GM21619 (cell line): ENCODE results near the gene SEMA3F.

Experiments used
- ATAC-seq: cut with Tn5 transposase; IDR thresholded peaks from one replicate; pipeline ENCODE4 v1.9.1; 2021; ENCODE audit not compliant: unreplicated experiment

The SEMA3F gene

DNA sequence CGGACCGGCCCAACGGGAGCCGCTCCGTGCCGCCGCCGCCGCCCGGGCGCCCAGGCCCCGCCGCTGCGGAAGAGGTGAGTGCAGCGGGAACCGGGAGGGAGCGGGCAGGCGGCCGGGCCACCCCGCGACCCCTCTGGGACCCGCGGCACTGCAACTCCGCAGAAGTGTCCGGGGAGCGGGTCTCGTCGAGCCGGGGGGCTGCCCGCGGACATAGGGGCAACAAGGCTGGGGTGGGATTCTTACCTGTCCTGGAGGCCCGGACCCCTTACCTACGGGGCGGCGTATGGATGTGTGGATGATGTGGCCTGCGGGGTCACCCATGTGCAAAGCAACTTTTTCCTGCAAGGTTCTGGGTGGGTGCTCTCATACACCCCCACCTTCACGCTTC is 361 bp downstream of the SEMA3F start:
- no peak for ATAC-seq

DNA sequence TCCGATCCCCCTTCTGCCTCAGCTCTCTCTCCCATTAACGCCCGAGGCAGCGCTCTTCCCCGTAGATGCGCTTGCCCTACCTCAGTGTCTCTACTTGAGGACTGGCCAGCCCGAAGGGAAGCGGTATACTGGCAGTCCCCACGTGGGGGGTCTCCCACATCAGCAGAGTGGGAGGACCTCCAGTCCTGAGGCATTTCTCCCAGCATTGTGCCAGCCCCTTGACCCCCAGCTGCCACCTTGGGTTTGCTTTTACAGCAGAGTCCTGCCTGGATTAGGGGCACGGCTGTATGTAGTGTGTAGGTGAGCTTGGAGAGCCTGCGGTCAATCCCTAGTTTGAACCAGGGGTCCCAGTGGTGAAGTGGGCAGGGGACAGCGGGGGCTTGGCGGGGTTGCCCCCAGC is 767 bp downstream of the SEMA3F start:
- ATAC-seq, result no peak

GRCh38 chr3:50156549-50157493 is 1.7 kb downstream of the SEMA3F start:
- ATAC-seq, result no peak

DNA sequence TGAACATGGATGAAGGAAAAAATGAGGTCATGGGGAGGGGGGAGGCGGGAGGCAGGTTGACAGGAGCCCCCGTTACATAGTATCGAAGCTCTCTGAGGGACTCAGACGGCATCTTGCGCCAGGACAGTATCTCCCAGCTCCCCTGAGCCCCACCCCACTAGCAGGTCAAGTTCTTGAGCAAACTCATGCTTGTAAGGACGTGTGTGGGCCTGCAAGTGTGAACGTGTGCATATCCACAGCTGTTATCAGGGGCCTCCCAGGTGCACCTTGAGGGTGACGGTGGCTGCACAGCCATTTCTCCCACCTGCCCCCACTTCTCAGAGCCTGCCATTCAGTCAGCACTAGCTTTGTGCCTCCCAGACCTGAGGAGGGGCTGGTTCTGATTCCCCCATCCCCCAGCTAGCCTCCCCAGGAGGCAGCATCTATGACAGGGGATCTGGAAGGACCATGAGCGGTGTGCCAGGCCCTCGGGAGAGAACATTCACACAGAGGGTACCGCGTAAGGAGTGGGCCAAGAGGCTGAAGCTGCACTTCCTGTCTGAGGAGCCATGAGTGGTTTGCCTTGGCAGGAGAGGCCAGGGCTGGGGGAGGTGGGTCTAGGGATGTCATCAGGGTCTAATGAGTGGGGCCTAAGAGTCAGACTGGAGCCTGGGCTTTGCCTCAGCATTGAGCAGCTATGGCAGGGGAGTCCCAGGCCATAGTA is 2.9 kb downstream of the SEMA3F start:
- no peak for ATAC-seq

GRCh38 chr3:50158530-50159146 is 3.5 kb downstream of the SEMA3F start:
- no peak for ATAC-seq

GRCh38 chr3:50160561-50160983 is 5.4 kb downstream of the SEMA3F start:
- ATAC-seq, result no peak

DNA sequence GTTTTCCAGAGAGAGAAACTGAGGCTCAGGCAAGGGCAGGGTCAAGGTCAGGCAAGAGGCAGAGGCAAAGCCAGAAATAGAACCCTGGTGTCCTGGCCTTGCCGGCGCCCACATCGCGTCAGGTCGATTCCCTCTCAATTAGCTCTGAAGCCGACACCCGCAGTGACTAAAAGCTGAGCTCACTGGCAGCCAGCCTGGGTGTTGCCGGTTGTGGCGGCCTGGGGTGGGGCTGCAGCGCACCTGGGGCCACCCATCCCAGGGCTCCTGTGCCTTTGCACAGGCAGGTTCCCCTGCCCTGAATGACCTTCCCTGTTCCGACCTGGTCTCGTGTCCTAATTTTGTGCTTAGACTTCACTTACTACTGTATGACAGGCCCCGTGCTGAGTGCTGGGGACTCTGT is 6.2 kb downstream of the SEMA3F start:
- ATAC-seq, result no peak

DNA sequence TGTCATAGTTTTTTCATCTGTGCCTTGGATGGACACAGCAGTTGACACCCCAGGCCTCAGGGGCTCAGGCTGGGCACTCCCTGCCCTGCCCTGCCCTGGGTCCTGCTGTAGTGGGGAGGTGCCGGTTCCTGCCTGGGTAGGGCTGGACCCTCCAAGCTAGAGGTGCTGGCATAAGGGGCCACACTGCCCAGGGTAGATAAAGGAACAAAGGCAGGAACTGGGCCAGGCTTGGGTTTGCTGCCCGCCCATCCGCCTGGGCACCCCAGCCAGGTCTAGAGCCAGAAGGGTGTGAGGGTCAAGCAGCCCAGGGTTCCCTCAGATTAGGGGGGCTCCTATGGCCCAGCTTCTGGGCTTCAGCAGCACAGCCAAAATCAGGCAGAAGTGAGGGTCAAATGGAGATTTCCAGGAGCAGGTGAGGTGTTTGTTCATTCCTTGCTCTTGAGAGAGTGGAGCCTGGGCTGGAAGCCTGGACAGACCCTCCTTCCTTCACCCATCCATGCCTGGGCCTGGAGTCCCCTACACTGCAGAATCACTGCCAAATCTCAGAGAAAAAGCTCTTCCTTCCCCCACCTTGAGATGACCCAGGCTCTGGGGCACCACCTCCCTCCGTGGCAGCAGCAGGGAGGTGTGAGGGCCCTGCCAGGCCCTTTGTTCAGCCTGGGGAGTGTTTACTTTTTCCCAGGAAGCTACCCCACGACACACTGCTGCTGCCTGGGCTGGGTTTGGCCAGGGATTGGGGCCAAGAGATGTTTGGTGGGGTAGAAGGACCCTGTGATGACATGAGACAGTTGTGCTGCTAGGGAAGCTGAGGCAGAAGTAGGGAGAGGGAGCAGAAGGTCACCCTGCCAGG is 7.1 kb downstream of the SEMA3F start:
- no peak for ATAC-seq

DNA sequence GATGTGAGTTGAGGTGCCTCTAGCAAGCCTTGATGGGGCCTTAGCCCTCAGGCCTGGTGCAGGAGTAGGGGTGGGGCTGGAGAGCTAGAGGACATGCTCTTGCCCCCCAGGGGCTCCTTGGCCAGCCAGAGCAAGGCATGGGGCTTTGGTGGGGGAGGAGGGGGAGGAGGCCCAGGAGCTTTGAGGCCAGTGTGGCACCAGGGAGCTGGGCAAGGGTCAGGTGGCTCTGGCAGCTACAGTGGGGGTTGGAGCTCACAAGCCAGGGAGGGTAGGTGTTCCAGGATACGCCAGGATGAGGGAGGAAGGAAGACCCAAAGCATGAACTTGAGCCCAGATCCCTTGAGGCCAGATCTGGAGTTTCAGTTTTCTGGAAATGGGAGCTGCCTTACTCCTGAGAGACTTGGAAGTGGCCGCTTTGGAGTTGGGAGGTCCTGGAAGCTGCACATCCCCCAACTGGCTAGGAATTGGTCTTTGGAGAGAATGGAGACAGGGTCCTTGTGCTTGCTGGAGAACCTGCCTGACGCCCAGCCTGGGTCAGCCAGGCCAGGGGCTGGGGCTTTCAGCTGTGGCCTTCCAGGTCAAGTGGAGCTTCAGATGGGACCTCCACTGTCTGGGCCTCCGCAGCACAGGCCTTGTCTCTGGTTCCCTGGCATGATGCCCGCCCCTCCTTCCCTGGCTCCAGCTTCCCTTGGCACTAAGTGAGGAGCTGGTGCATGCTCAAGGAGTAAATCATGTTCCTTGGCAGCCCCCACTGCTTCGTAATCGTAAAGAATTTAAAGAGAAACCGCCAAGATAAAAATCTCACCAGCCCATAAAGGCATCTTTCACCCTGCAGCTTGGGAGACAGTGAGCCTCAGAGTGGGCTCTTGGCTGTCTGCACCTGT is 8.7 kb downstream of the SEMA3F start:
- no peak for ATAC-seq

DNA sequence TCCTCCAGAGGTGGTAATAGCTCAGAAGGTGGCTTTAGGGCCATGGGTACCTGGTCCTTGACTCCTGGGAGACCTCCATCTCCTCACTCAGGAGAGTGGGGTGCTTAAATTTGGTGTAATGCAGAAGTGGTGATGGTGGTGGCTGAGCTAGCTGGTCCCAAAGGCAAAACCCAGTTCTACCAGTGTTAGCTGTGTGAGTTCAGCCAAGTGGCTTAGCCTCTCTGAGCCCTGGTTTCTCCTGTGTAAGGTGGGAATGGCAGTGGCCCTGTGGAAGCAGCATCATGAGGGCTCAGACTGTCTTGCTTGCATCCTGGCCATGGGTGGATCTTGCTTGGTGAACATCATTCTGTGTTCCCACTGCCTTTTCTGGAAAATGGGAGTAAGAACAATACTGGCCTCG is 9.4 kb downstream of the SEMA3F start:
- no peak for ATAC-seq

DNA sequence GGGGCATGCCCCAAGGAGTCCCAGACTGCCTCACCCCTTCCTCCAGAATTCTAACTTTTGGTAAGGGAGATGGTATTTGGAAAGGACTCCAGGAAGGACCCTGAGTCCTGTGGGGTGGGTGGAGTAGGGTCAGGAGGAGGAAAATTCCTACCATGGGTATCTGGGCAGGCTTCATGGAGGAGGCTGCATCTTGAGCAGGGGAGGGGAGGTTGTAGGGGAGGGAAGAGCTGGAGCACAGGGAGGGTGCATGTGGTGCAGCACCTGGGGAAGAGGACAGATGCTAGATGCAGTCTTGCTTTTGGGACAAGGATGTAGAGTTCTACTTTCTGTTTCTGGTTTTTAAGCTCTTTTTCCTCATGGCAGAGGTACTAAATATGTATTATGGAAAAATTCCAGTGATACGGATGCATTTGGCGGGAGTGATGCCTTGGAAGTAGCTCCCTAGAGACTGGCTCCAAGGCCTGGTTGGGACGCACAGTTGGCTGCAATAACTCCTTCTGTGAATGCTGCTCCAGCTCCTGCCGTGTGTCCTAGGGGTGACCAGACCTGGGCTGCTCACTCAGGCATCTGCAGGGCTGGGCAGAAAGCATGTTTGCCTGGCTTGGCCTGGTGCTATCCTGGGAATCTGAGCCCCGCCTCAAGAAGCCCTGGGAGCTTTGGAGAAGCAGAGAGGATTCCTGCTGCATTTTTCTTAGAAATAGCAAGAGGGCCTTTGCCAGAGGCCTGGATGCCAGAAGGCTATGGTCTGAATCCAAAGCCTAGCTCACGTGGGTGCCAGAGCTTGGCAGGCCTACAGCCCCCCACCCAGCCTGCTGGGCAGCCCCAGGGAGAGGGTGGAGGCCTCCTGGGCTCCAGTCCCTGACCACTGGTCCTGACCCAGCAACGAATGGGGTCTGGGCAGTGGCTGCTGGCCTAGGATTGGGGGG is 10.1 kb downstream of the SEMA3F start:
- ATAC-seq, result no peak

DNA sequence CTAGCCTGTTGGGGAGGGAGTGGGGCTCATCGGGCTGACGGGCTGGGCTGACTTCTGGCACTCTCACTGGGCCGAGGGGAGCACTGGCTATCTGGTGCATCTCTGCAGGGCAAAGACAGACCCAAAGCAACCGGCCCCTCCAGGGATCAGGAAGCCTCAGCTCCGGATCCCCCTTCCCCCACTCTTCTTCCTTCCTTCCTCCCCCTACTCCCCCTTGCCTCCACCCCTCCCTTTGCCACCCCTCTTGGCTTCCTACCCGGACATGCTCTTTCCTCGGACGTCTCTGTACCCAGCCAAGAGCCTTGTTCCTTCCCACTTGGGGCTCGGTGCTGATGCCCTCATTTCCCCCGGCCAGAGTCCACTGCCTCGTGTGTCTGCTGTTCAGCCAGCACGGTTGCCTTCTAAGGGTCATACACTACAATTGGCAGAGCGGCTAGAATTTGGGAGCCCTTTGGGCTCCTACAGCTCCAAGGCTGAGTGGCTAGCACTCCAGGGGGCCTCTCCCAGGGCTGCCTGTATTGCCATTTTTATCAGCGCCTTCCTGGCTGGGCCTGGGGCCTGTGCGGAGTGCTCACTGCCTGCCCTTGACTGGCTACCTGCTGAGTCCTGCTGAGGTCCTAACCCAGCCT is 10.9 kb downstream of the SEMA3F start:
- no peak for ATAC-seq

GRCh38 chr3:50166620-50167019 is 11.5 kb downstream of the SEMA3F start:
- ATAC-seq, result no peak

DNA sequence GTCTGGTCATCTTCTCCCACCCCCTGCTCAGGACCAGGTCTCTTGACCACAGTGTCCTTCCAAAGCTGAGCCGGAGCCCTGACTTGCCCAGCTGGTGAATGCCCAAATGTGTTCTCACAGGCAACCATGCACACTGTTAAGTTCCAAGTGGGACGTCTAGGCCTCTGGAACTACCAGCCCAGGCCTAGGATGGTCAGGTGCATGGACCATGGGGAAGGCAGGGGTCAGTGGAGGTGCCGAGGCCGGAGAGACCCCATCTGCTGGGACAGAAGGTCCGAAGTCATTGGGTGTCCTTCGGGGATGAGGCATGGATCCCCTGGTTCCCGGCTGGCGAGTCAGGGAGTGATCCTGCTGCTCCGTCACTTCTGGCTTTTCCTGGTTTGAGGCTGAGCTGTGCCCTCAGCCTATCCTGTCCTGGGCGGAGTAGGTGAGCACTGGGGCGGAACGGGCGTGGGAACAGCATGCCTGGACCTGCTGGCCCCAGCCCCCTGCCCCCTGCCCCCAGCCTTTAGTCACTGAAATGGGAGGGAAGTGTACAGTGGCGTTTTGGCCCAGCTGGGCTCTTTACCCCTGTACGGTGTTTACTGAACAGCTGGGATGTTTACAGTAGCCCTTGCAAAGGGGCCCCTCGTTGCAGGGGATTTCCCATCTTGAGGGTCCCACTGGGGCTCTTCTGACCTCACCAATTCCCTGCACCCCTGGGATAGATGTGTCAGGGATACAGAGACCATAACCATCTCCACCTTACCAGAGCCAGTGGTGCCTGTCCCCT is 12.1 kb downstream of the SEMA3F start:
- no peak for ATAC-seq

DNA sequence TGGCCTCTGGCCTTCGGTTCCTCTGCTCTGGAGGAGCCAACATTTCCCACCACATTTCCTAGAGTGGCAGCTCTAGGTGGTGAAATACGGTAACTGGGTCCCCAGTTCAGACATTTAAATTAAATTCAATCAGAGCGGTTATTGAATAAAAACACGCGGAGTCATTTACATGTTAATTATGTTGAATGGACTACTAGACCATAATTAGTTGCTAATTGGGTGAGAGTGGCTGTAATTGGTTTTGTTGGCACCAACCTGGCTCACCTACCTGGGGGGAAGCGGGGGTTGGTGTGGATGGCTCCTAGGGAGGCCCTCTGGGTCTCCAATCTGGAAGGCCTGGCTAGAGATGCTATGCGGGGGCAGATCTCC is 12.7 kb downstream of the SEMA3F start:
- ATAC-seq, result no peak

DNA sequence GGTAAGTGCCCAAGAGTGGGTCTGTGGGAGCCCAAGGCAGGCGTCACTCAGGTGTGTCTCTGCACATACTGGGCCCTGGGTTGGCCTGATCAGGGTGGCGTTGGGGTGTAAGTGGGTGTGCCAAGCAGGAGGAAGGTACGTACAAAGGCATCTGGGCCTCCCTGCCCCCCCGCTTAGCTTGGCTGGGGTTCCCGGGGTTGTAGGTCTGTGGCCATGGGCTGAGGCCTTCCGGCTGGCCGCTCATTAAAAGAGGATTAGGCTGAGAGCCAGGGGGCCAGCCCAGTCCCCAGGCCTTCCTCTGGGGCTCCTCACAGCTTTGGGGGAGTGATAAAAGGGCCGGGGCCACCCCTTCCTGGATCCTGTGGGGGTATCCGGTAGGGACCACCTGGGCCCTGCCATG is 13.3 kb downstream of the SEMA3F start:
- no peak for ATAC-seq

GRCh38 chr3:50168791-50169190 is 13.7 kb downstream of the SEMA3F start:
- no peak for ATAC-seq
